ENCODE results near the gene ALK. TPM values are rescaled to one million over a fixed set of nuclear protein-coding genes. Genes with fewer than 3 reads are reported as not detected.

Gene ALK
- total RNA-seq, 4 donors from 2014 or later = 0.06 to 4.1 TPM; not detected in 2

GRCh38 chr2:29760008-29760407 is 161.4 kb downstream of the ALK start:
- Histone ChIP-seq H3K9me3 (no peaks in the 10 kb centered on the region), H3K36me3 (no peaks in the 10 kb centered on the region), H3K4me1 (peaks cover 0 to 4% of the 10 kb centered on the region in 2 donors), H3K27me3 (no peaks in the 10 kb centered on the region), H3K27ac (no peak overlapping the region), H3K4me3 (no peak overlapping the region)
- no peak for TF ChIP-seq POLR2A (IDR thresholded peaks at IDR 0.05)
- TF ChIP-seq CTCF (IDR thresholded peaks at IDR 0.05) = no peak
- intact Hi-C loops (cut with DNase I; ENCODE audit: low total_unique reads) = no loop called here
- DNase-seq = no peak

GRCh38 chr2:29759360-29759759 is 162.0 kb downstream of the ALK start:
- H3K27ac ChIP-seq = no peak overlapping the region
- H3K36me3 ChIP-seq = no peaks in the 10 kb centered on the region
- DNase-seq = no peak
- peaks cover 0 to 4% of the 10 kb centered on the region in 2 donors for H3K4me1 ChIP-seq
- intact Hi-C loops (cut with DNase I; ENCODE audit: low total_unique reads) = no loop called here
- H3K4me3 ChIP-seq = no peak overlapping the region
- no peaks in the 10 kb centered on the region for H3K9me3 ChIP-seq
- TF ChIP-seq CTCF (IDR thresholded peaks at IDR 0.05) (no peak), POLR2A (IDR thresholded peaks at IDR 0.05) (no peak)
- H3K27me3 ChIP-seq = no peaks in the 10 kb centered on the region

GRCh38 chr2:29755829-29756228 is 165.6 kb downstream of the ALK start:
- TF ChIP-seq CTCF (IDR thresholded peaks at IDR 0.05) (no peak), POLR2A (IDR thresholded peaks at IDR 0.05) (no peak)
- peaks cover 0 to under 1% of the 10 kb centered on the region in 2 donors for H3K4me1 ChIP-seq
- no peak for DNase-seq
- intact Hi-C loops (cut with DNase I; ENCODE audit: low total_unique reads) = no loop called here
- H3K27me3 ChIP-seq = no peaks in the 10 kb centered on the region
- no peak overlapping the region for H3K27ac ChIP-seq
- H3K9me3 ChIP-seq = no peaks in the 10 kb centered on the region
- no peak overlapping the region for H3K4me3 ChIP-seq
- no peaks in the 10 kb centered on the region for H3K36me3 ChIP-seq

- no peak for DNase-seq
- TF ChIP-seq POLR2A (IDR thresholded peaks at IDR 0.05) = no peak
- TF ChIP-seq CTCF (IDR thresholded peaks at IDR 0.05) = no peak
- Histone ChIP-seq H3K9me3 (no peaks in the 10 kb centered on the region), H3K4me1 (no peaks in the 10 kb centered on the region), H3K27me3 (no peaks in the 10 kb centered on the region), H3K4me3 (no peak overlapping the region), H3K27ac (no peak overlapping the region), H3K36me3 (no peaks in the 10 kb centered on the region)
- intact Hi-C loops (cut with DNase I; ENCODE audit: low total_unique reads) = no loop called here
Observed at GRCh38 chr2:29755233-29755632, 166.2 kb downstream of the ALK start.

- intact Hi-C loops (cut with DNase I; ENCODE audit: low total_unique reads) = no loop called here
- TF ChIP-seq CTCF (IDR thresholded peaks at IDR 0.05) = no peak
- TF ChIP-seq POLR2A (IDR thresholded peaks at IDR 0.05) = no peak
- H3K4me3 ChIP-seq = no peak overlapping the region
- H3K27ac ChIP-seq = no peak overlapping the region
- no peak for DNase-seq
- H3K27me3 ChIP-seq = no peaks in the 10 kb centered on the region
- H3K4me1 ChIP-seq = no peaks in the 10 kb centered on the region
- no peaks in the 10 kb centered on the region for H3K36me3 ChIP-seq
- H3K9me3 ChIP-seq = no peaks in the 10 kb centered on the region
Observed at GRCh38 chr2:29753671-29754444, 167.5 kb downstream of the ALK start.
